K562 (cell line): Measurements from ENCODE around the gene SMIM29. TPM values are rescaled to one million over a fixed set of nuclear protein-coding genes. Genes with fewer than 3 reads are reported as not detected.

Source experiments
- HNRNPL ChIP-seq: fragments of 200-400 bp; formaldehyde crosslinking; IDR thresholded peaks from 2 replicates; pipeline ENCODE4 v1.6.1; 2017; ENCODE audit warnings: low read depth, mild to moderate bottlenecking, low read length
- ILK ChIP-seq: fragments of 450-650 bp; IDR thresholded peaks from 2 replicates; pipeline ENCODE4 v1.6.1; 2016; ENCODE audit warnings: missing genetic modification characterization, low read depth, mild to moderate bottlenecking, missing compliant biosample characterization, moderate library complexity, borderline replicate concordance
- MAFF ChIP-seq: IDR thresholded peaks from 2 replicates; pipeline ENCODE4 v1.6.1; 2012; ENCODE audit warnings: low read length, improper control_type of control experiment
- MEF2A ChIP-seq: IDR thresholded peaks from 2 replicates; pipeline ENCODE4 v1.6.1; 2011; ENCODE audit warnings: low read depth, mild to moderate bottlenecking, low read length, moderate library complexity; ENCODE audit not compliant: control insufficient read depth
- OTX1 ChIP-seq: fragments of 450-650 bp; formaldehyde crosslinking; IDR thresholded peaks from 2 replicates; pipeline ENCODE4 v1.4.0; 2022; ENCODE audit warnings: mild to moderate bottlenecking
- PRPF4 ChIP-seq: fragments of 200-400 bp; formaldehyde crosslinking; IDR thresholded peaks from one replicate; pipeline ENCODE4 v1.6.1; 2017; ENCODE audit warnings: low read length, low read depth, mild to moderate bottlenecking; ENCODE audit not compliant: insufficient read depth, poor library complexity, severe bottlenecking
- SMARCA4 ChIP-seq: fragments of 450-650 bp; IDR thresholded peaks from 2 replicates; pipeline ENCODE4 v1.6.1; 2016
- TEAD2 ChIP-seq: fragments of 450-650 bp; IDR thresholded peaks from 2 replicates; pipeline ENCODE4 v1.6.1; 2016; ENCODE audit warnings: missing genetic modification characterization, control low read depth, missing compliant biosample characterization
- ZNF212 ChIP-seq: fragments of 450-650 bp; formaldehyde crosslinking; IDR thresholded peaks from 2 replicates; pipeline ENCODE4 v1.4.0; 2020; ENCODE audit warnings: mild to moderate bottlenecking
- ZNF232 ChIP-seq: sonication (generic); formaldehyde crosslinking; IDR thresholded peaks from 2 replicates; pipeline ENCODE4 v1.8.0; 2022; ENCODE audit warnings: mild to moderate bottlenecking, missing genetic modification reagents
- ZNF696 ChIP-seq: fragments of 250-450 bp; sonication (Bioruptor Pico); conservative IDR thresholded peaks from 2 replicates; pipeline ENCODE4 v1.4.0; 2020; ENCODE audit warnings: mild to moderate bottlenecking, moderate library complexity
- ZNF699 ChIP-seq: fragments of 250-450 bp; sonication (Bioruptor Pico); IDR thresholded peaks from 2 replicates; pipeline ENCODE4 v1.8.0; 2021; ENCODE audit warnings: mild to moderate bottlenecking, moderate library complexity; ENCODE audit not compliant: insufficient replicate concordance
- ZNF785 ChIP-seq: fragments of 250-450 bp; sonication (Bioruptor Pico); IDR thresholded peaks from 2 replicates; pipeline ENCODE4 v1.4.0; 2020; ENCODE audit warnings: mild to moderate bottlenecking
- polyA plus RNA-seq, 8 experiments: library from polyadenylated mRNA; depleted of rRNA in 4 of 8; stranded (reverse) in 5 of 8; unstranded in 3 of 8; fragments of >200 nt; fragmentation: Nextera tagmentation in 2 of 8; fragmentation: Illumina TruSeq in 1 of 8; extraction: Ambion mirVana in 2 of 8; extraction: Trizol in 1 of 8; gene quantifications; 2 replicates each; pipeline versions ENCODE4 v1.2.1 to v1.2.3, GENCODE V29; 2011 to 2014; ENCODE audit warnings: inconsistent platforms in 1 of 8, missing spikeins in 1 of 8
- total RNA-seq, 7 experiments: library from RNA; depleted of rRNA in 6 of 7; stranded (reverse); fragments of >200 nt in 6 of 7; fragmentation: Illumina TruSeq in 2 of 7; extraction: Trizol in 2 of 7; gene quantifications; 2 replicates each; pipeline versions ENCODE4 v1.2.1 to v1.2.3, GENCODE V29; 2011 to 2021; ENCODE audit warnings: low replicate concordance in 1 of 7
- TF ChIP-seq, protein P1 (sequence below), 2 experiments: fragments of 150-350 bp in 1 of 2; IDR thresholded peaks; 2 replicates each; pipeline ENCODE4 v1.6.1; 2012 to 2016; ENCODE audit warnings: low read depth in 2 of 2, low read length in 2 of 2, mild to moderate bottlenecking in 1 of 2, moderate library complexity in 1 of 2
- TF ChIP-seq, protein P2 (sequence below): fragments of 250-450 bp; sonication (Bioruptor Pico); IDR thresholded peaks from 2 replicates; pipeline ENCODE4 v1.8.0; 2021; ENCODE audit warnings: moderate library complexity, mild to moderate bottlenecking, inconsistent platforms
- TF ChIP-seq, protein P3 (sequence below): fragments of 450-650 bp; formaldehyde crosslinking; conservative IDR thresholded peaks from 2 replicates; pipeline ENCODE4 v1.4.0; 2022; ENCODE audit warnings: mild to moderate bottlenecking, missing genetic modification characterization
- TF ChIP-seq, protein P4 (sequence below): fragments of 250-450 bp; sonication (Bioruptor Pico); IDR thresholded peaks from 2 replicates; pipeline ENCODE4 v1.5.0; 2021

The SMIM29 gene
- total and polyA plus RNA-seq, 9 of the 15 experiments (the other 6 are each of a cell fraction or from before 2014, with no cell fraction given) = 6.5 to 36.7 (median 20.9) TPM

DNA sequence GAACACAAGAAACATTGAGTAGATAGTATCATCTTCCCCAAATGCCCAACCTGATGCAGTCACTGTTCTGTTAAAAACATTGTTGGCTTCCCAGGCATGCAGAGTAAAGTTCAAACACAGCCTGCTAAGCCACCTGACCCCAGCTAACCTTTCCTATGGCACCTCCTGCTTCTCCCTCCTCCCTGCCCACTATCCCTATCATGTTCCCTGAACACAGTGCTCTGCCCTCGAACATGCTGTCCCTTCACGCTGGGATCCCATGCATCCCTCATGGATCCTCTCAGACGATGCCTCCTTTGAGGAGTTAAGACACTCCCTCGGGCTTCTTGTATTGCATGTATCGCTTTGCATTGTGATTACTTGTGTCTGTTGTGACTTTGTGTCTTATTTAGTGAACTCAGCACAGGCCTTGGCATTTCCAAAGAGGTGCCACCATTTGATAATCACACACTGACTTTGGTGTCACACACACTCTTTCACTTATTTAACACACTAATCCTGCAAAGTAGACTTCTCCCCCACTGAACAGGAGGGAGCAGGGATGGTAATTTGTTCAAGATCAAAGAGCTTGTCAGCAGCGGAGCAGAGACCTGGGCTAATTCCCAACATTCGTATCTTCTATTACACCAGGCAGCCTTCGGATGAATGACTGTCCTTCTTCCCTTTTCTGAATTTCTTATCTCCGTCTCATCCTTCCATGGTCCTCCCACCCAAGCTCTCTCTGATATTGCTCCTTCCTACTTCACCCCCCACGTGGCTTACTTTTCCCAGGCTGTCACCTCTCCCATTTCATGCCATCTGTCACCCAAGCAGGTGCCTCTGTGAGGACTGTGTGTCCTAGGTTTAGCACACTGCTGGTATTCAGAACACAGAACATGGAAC, 28.3 kb upstream of the SMIM29 start (continued):
- TF ChIP-seq, protein P1, sequence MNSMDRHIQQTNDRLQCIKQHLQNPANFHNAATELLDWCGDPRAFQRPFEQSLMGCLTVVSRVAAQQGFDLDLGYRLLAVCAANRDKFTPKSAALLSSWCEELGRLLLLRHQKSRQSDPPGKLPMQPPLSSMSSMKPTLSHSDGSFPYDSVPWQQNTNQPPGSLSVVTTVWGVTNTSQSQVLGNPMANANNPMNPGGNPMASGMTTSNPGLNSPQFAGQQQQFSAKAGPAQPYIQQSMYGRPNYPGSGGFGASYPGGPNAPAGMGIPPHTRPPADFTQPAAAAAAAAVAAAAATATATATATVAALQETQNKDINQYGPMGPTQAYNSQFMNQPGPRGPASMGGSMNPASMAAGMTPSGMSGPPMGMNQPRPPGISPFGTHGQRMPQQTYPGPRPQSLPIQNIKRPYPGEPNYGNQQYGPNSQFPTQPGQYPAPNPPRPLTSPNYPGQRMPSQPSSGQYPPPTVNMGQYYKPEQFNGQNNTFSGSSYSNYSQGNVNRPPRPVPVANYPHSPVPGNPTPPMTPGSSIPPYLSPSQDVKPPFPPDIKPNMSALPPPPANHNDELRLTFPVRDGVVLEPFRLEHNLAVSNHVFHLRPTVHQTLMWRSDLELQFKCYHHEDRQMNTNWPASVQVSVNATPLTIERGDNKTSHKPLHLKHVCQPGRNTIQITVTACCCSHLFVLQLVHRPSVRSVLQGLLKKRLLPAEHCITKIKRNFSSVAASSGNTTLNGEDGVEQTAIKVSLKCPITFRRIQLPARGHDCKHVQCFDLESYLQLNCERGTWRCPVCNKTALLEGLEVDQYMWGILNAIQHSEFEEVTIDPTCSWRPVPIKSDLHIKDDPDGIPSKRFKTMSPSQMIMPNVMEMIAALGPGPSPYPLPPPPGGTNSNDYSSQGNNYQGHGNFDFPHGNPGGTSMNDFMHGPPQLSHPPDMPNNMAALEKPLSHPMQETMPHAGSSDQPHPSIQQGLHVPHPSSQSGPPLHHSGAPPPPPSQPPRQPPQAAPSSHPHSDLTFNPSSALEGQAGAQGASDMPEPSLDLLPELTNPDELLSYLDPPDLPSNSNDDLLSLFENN (IDR thresholded peaks at IDR 0.05; ENCODE audit: low read depth in 2 of 2, low read length in 2 of 2) = no peak
- no peak for TF ChIP-seq ZNF699 (CRISPR knock-in tag)
- TF ChIP-seq, protein P2, sequence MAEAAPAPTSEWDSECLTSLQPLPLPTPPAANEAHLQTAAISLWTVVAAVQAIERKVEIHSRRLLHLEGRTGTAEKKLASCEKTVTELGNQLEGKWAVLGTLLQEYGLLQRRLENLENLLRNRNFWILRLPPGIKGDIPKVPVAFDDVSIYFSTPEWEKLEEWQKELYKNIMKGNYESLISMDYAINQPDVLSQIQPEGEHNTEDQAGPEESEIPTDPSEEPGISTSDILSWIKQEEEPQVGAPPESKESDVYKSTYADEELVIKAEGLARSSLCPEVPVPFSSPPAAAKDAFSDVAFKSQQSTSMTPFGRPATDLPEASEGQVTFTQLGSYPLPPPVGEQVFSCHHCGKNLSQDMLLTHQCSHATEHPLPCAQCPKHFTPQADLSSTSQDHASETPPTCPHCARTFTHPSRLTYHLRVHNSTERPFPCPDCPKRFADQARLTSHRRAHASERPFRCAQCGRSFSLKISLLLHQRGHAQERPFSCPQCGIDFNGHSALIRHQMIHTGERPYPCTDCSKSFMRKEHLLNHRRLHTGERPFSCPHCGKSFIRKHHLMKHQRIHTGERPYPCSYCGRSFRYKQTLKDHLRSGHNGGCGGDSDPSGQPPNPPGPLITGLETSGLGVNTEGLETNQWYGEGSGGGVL (CRISPR knock-in tag) = no peak
- TF ChIP-seq TEAD2 = no peak
- TF ChIP-seq ZNF696 (CRISPR knock-in tag) = no peak
- no peak for TF ChIP-seq ZNF232 (CRISPR knock-in tag)
- TF ChIP-seq, protein P3, sequence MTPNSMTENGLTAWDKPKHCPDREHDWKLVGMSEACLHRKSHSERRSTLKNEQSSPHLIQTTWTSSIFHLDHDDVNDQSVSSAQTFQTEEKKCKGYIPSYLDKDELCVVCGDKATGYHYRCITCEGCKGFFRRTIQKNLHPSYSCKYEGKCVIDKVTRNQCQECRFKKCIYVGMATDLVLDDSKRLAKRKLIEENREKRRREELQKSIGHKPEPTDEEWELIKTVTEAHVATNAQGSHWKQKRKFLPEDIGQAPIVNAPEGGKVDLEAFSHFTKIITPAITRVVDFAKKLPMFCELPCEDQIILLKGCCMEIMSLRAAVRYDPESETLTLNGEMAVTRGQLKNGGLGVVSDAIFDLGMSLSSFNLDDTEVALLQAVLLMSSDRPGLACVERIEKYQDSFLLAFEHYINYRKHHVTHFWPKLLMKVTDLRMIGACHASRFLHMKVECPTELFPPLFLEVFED (CRISPR knock-in tag) = 0 out of 2 replicates have a peak, but pooled peaks have one; percentile 57
- no peak for TF ChIP-seq ZNF212 (CRISPR knock-in tag)
- TF ChIP-seq, protein P4, sequence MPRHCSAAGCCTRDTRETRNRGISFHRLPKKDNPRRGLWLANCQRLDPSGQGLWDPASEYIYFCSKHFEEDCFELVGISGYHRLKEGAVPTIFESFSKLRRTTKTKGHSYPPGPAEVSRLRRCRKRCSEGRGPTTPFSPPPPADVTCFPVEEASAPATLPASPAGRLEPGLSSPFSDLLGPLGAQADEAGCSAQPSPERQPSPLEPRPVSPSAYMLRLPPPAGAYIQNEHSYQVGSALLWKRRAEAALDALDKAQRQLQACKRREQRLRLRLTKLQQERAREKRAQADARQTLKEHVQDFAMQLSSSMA (CRISPR knock-in tag) = no peak
- no peak for TF ChIP-seq ZNF785
- no peak for TF ChIP-seq HNRNPL
- TF ChIP-seq SMARCA4 = peak; percentile 81
- no peak for TF ChIP-seq ILK
- TF ChIP-seq PRPF4 = no peak
- TF ChIP-seq MAFF = no peak
- TF ChIP-seq OTX1 (CRISPR knock-in tag) = peak; percentile 83; the same call in 1 of the 2 replicates
- no peak for TF ChIP-seq MEF2A
